ENCODE measurements around the gene RBPJL. TPM values are rescaled to one million over a fixed set of nuclear protein-coding genes. Genes with fewer than 3 reads are reported as not detected.

The RBPJL gene
- total and polyA plus RNA-seq, 2 of the 13 experiments (the other 11 are each of a cell fraction or from before 2014, with no cell fraction given), result not detected

DNA sequence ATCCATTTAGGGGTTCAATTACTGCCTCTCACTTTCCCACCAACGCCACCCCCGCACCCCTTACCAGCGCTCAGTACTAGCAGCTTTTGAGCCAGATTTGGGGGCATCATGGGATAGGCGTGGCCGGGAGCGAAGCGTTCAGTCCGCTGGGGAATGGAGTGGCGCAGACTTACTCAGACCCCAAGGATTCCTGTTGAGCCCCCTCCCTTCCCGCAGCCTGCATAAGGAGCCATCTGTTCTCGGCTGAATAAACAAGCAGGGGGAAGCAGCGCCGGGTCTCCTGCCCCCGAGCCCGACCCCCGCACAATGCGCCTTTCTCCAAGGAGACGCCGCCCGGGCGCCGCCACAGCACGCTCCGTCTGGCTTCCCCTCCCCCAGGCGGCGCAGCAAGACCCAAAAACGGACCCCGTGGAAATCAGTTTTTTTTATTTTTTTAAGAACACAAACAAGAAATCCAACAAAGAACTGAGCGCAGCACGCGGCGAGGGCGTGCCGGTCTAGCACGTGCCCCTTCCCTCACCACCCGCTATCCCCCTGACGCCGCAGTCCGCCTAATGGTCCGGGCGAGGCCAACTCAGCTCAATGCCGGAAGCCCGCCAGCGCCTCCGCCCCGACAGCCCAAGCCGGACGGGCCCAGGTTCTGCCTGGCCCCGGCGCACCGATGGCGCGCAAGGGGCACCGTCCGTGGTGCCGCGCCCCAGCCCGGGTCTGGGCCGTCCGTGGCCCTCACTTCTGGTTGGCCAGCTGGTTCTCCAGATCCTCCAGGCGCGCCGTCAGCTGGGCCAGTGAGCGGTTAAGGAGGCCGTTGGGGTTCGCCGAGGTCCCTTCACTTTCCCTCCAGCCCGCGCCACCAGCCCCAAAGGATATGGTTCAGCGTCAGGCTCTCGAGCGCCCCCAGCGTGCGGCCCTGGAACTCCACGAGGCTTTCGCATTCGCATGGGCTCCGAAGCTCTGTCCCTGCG lies 13.3 kb upstream of the RBPJL start (continued):
- TF ChIP-seq TARDBP (CRISPR knock-in tag; IDR thresholded peaks at IDR 0.05) (peak; percentile 53; the same call in 1 of the 2 replicates), ZNF333 (CRISPR knock-in tag; IDR thresholded peaks at IDR 0.05; ENCODE audit: borderline replicate concordance) (peak; percentile 47; the same call in 1 of the 2 replicates), ZNF850 (CRISPR knock-in tag; conservative IDR thresholded peaks at IDR 0.05) (no peak), ATRX (CRISPR knock-in tag; IDR thresholded peaks at IDR 0.05; ENCODE audit: borderline replicate concordance) (no peak), GABPB1 (CRISPR knock-in tag; IDR thresholded peaks at IDR 0.05) (peak; percentile 59; the same call in 1 of the 2 replicates), ZFP37 (CRISPR knock-in tag; IDR thresholded peaks at IDR 0.05; ENCODE audit: borderline replicate concordance) (no peak), SAFB2 (CRISPR knock-in tag; IDR thresholded peaks at IDR 0.05; ENCODE audit: borderline replicate concordance, low read depth) (peak; percentile 45; the same call in 1 of the 2 replicates), ZNF777 (CRISPR knock-in tag; IDR thresholded peaks at IDR 0.05) (peak; percentile 97), ZFAT (CRISPR knock-in tag; conservative IDR thresholded peaks at IDR 0.05) (0 out of 2 replicates have a peak, but pooled peaks have one; percentile 25), SP4 (CRISPR knock-in tag; IDR thresholded peaks at IDR 0.05) (peak; percentile 30; the same call in 1 of the 2 replicates), MIER3 (CRISPR knock-in tag; IDR thresholded peaks at IDR 0.05; ENCODE audit: borderline replicate concordance) (peak; percentile 44; the same call in 1 of the 2 replicates), ZNF792 (CRISPR knock-in tag; IDR thresholded peaks at IDR 0.05) (no peak), NONO (IDR thresholded peaks at IDR 0.05) (no peak), NONO (CRISPR knock-in tag; conservative IDR thresholded peaks at IDR 0.05) (peak; percentile 46; the same call in 1 of the 2 replicates), ELF1 (CRISPR knock-in tag; IDR thresholded peaks at IDR 0.05) (0 out of 2 replicates have a peak, but pooled peaks have one; percentile 6), ZFP90 (CRISPR knock-in tag; IDR thresholded peaks at IDR 0.05; ENCODE audit: borderline replicate concordance) (0 out of 2 replicates have a peak, but pooled peaks have one; percentile 50), ZNF34 (CRISPR knock-in tag; IDR thresholded peaks at IDR 0.05; ENCODE audit: borderline replicate concordance) (peak; percentile 87; the same call in 1 of the 2 replicates), MEIS2 (CRISPR knock-in tag; IDR thresholded peaks at IDR 0.05) (0 out of 2 replicates have a peak, but pooled peaks have one; percentile 51), ZNF543 (CRISPR knock-in tag; IDR thresholded peaks at IDR 0.05) (peak; percentile 71; the same call in 1 of the 2 replicates), KDM6A (CRISPR knock-in tag; IDR thresholded peaks at IDR 0.05; ENCODE audit: low read depth) (no peak), ZNF800 (CRISPR knock-in tag; IDR thresholded peaks at IDR 0.05) (peak; percentile 93)
- TF ChIP-seq, protein P1, sequence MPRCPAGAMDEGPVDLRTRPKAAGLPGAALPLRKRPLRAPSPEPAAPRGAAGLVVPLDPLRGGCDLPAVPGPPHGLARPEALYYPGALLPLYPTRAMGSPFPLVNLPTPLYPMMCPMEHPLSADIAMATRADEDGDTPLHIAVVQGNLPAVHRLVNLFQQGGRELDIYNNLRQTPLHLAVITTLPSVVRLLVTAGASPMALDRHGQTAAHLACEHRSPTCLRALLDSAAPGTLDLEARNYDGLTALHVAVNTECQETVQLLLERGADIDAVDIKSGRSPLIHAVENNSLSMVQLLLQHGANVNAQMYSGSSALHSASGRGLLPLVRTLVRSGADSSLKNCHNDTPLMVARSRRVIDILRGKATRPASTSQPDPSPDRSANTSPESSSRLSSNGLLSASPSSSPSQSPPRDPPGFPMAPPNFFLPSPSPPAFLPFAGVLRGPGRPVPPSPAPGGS (CRISPR knock-in tag; IDR thresholded peaks at IDR 0.05), result peak; percentile 70; the same call in 1 of the 2 replicates

Data from HepG2 (cell line).